Esophagus (tissue), 2 donors: ENCODE results near the gene ASL. TPM values are rescaled to one million over a fixed set of nuclear protein-coding genes. Genes with fewer than 3 reads are reported as not detected.
"Not testable (repeated sequence)": the region's sequence is repeated elsewhere in the genome, so short reads cannot be mapped to it uniquely, and the experiment has no call there.

ENCODE experiments used
- H3K27ac ChIP-seq, 2 donors: one replicate each; pipeline ENCODE4 v1.5.1; 2013; ENCODE audit warnings: low read depth in 2 of 2, mild to moderate bottlenecking in 2 of 2, inconsistent platforms in 1 of 2, low read length in 1 of 2, moderate library complexity in 1 of 2
- H3K27me3 ChIP-seq, 2 donors: one replicate each; pipeline ENCODE4 v1.6.1; 2013; ENCODE audit warnings: low read length in 2 of 2, control low read depth in 1 of 2, mild to moderate bottlenecking in 1 of 2; ENCODE audit not compliant: insufficient read depth in 2 of 2, control insufficient read depth in 1 of 2
- H3K36me3 ChIP-seq, 2 donors: one replicate each; pipeline ENCODE4 v1.6.1; 2013; ENCODE audit warnings: low read length in 1 of 2; ENCODE audit not compliant: control insufficient read depth in 2 of 2, insufficient read depth in 2 of 2
- H3K4me1 ChIP-seq, 2 donors: one replicate each; pipeline ENCODE4 v1.6.1; 2013; ENCODE audit warnings: low read length in 1 of 2; ENCODE audit not compliant: control insufficient read depth in 2 of 2, insufficient read depth in 2 of 2
- H3K4me3 ChIP-seq, 2 donors: one replicate each; pipeline ENCODE4 v1.5.1; 2013; ENCODE audit warnings: low read length in 2 of 2, mild to moderate bottlenecking in 2 of 2, low read depth in 1 of 2, moderate library complexity in 1 of 2
- H3K9me3 ChIP-seq, 2 donors: one replicate each; pipeline ENCODE4 v1.6.1; 2013; ENCODE audit warnings: mild to moderate bottlenecking in 2 of 2, low read depth in 1 of 2, low read length in 1 of 2, moderate library complexity in 1 of 2; ENCODE audit not compliant: control insufficient read depth in 2 of 2, insufficient read depth in 1 of 2
- WGBS, 2 donors: extraction: QIAGEN DNeasy Blood & Tissue Kit; methylation state at CpG; one replicate each; pipeline ENCODE4 v1.1.7; 2013; 5-methylcytosine and 5-hydroxymethylcytosine counted together
- polyA plus RNA-seq, 2 donors: library from polyadenylated mRNA; stranded (reverse); fragments of 200-250 nt; gene quantifications; one replicate each; pipeline ENCODE4 v1.2.3, GENCODE V29; 2013
- donor health status: healthy with polysubstance abuse.
- donor health status: Bipolar disorder and iron deficiency.

Gene ASL
- polyA plus RNA-seq, 2 donors, result 25.8 to 31.6 TPM

GRCh38 chr7:66099232-66099550 lies 23.6 kb downstream of the ASL start:
- Histone ChIP-seq H3K27ac (peak overlapping the region; percentile 85 to 97), H3K4me1 (no peaks in the 10 kb centered on the region), H3K4me3 (no peak overlapping the region), H3K36me3 (peaks cover 0 to 4% of the 10 kb centered on the region in 2 donors), H3K27me3 (no peaks in the 10 kb centered on the region), H3K9me3 (no peaks in the 10 kb centered on the region)
- no CpG with 5 or more reads among the region's 2 CpGs for WGBS, 2 donors

DNA sequence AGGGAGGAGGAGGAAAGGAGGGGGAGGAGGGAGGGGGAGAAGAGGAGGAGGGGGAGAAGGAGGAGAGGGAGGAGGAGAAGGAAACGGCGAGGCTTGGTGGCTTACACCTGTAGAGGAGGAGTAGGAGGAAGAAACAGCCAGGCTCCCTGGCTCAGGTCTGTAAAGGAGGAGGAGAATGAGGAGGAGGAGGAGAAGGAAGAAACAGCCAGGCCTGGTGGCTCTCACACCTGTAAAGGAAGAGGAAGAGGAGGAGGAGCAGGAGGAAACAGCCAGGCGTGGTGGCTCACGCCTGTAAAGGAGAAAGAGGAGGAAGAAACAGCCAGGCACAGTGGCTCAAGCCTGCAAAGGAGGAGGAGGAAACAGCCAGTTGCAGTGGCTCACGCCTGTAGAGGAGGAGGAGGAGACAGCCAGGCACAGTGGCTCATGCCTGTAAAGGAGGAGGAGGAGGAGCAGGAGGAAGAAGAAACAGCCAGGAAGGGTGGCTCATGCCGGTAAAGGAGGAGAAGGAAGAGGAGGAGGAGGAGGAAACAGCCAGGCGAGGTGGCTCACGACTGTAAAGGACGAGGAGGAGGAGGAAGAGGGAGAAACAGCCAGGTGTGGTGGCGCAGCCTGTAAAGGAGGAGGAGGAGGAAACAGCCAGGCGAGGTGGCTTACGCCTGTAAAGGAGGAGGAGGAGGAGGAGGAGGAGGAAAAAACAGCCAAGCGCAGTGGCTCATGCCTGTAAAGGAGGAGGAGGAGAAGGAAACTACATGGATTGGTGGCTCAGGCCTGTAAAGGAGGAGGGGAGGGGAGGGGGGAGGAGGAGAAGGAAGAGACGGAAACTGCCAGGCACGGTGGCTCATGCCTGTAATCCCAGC lies 24.2 kb downstream of the ASL start:
- no peaks in the 10 kb centered on the region for H3K27me3 ChIP-seq
- H3K27ac ChIP-seq, result peak overlapping the region; percentile 85 to 97
- WGBS, 2 donors, result 2% methylated on average over 15 of the region's 15 CpGs
- H3K4me1 ChIP-seq, result no peaks in the 10 kb centered on the region
- peaks cover 0 to 3% of the 10 kb centered on the region in 2 donors for H3K36me3 ChIP-seq
- H3K4me3 ChIP-seq, result peak overlapping the region; percentile 41 to 44
- H3K9me3 ChIP-seq, result no peaks in the 10 kb centered on the region

GRCh38 chr7:66100408-66101050 lies 24.9 kb downstream of the ASL start:
- Histone ChIP-seq H3K4me3 (peak overlapping the region; percentile 41 to 44), H3K27me3 (no peaks in the 10 kb centered on the region), H3K9me3 (no peaks in the 10 kb centered on the region), H3K36me3 (no peaks in the 10 kb centered on the region), H3K4me1 (no peaks in the 10 kb centered on the region), H3K27ac (peak overlapping the region; percentile 85 to 97)
- WGBS, 2 donors, result 44 to 54% methylated on average over 12 of the region's 12 CpGs

DNA sequence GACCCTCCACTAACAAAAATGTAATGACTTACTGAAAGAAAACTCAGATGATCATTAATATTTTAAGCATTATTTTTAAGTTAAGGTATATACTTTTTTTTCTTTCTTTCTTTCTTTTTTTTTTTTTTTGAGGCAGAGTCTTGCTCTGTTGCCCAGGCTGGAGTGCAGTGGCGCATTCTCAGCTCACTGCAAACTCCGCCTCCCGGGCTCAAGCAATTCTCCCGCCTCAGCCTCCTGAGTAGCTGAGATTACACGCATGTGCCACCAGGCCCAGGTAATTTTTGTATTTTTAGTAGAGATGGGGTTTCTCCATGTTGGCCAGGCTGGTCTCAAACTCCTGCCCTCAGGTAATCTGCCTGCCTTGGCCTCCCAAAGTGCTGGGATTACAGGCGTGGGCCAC lies 26.5 kb downstream of the ASL start:
- H3K27me3 ChIP-seq, H3K4me1 ChIP-seq, H3K4me3 ChIP-seq, H3K36me3 ChIP-seq, H3K27ac ChIP-seq, H3K9me3 ChIP-seq: not testable (repeated sequence)
- 95 to 98% methylated on average over 6 of the region's 6 CpGs for WGBS, 2 donors

DNA sequence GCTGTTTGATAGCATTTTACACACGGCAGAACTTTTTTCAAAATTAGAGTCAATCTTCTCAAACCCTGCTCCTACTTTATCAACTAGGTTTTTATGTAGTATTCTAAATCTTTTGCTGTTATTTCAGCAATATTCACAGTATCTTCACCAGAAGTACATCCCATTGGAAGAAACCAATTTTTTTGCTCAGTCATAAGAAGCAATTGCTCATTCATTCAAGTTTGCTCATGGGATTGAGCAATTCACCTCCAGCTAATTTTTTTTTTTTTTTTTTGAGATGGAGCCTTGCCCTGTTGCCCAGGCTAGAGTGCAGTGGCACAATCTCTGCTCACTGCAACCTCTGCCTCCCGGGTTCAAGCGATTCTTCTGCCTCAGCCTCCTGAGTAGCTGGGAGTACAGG lies 28.4 kb downstream of the ASL start:
- not testable (repeated sequence) for H3K4me3 ChIP-seq, H3K4me1 ChIP-seq, H3K36me3 ChIP-seq, H3K9me3 ChIP-seq, H3K27ac ChIP-seq, H3K27me3 ChIP-seq
- WGBS, 2 donors, result 95 to 96% methylated on average over 3 of the region's 3 CpGs

- Histone ChIP-seq H3K36me3 (no peaks in the 10 kb centered on the region), H3K4me1 (no peaks in the 10 kb centered on the region), H3K4me3 (no peak overlapping the region), H3K9me3 (no peaks in the 10 kb centered on the region), H3K27ac (no peak overlapping the region), H3K27me3 (no peaks in the 10 kb centered on the region)
- WGBS, 2 donors, result 94 to 97% methylated on average over 5 of the region's 5 CpGs
Measured at GRCh38 chr7:66105263-66105748, 29.7 kb downstream of the ASL start.

DNA sequence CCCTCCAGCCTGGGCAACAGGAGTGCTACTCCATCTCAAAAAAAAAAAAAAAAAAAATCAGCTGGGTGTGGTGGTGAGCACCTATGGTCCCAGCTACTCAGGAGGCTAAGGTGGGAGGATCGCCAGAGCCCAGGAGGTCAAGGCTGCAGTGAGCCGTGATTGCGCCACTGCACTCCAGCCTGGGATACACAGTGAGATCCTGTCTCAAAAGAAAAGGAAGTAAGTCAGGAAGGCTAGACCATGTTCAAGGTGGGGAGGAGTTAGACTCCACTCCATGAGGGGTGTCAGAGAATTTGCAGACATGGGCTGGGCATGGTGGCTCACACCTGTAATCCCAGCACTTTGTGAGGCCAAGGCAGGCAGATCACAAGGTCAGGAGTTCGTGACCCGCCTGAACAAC lies 32.8 kb downstream of the ASL start:
- H3K27me3 ChIP-seq, result not testable (repeated sequence)
- WGBS, 2 donors, result 84 to 87% methylated on average over 5 of the region's 5 CpGs

GRCh38 chr7:66110856-66111255 lies 35.2 kb downstream of the ASL start:
- WGBS, 2 donors, result 52 to 63% methylated on average over 9 of the region's 9 CpGs
- no peaks in the 10 kb centered on the region for H3K36me3 ChIP-seq
- H3K27me3 ChIP-seq, result no peaks in the 10 kb centered on the region
- H3K4me1 ChIP-seq, result peaks cover 0 to 2% of the 10 kb centered on the region in 2 donors
- no peak overlapping the region for H3K27ac ChIP-seq
- no peaks in the 10 kb centered on the region for H3K9me3 ChIP-seq
- H3K4me3 ChIP-seq, result no peak overlapping the region

More for the DNA sequence above, 32.8 kb downstream of the ASL start:
- H3K9me3 ChIP-seq, H3K4me1 ChIP-seq, H3K4me3 ChIP-seq, H3K36me3 ChIP-seq, H3K27ac ChIP-seq: not testable (repeated sequence)

- Histone ChIP-seq H3K27ac (peak within 1 kb of the TSS; percentile 97 to 98), H3K36me3 (peaks cover 0 to 4% of the 10 kb centered on the region in 2 donors), H3K27me3 (no peaks in the 10 kb centered on the region), H3K4me1 (peaks cover 2 to 14% of the 10 kb centered on the region in 2 donors), H3K4me3 (peak within 1 kb of the TSS; percentile 88 to 94), H3K9me3 (no peaks in the 10 kb centered on the region)
- WGBS, 2 donors, result 0% methylated on average over 67 of the region's 67 CpGs
Measured at GRCh38 chr7:66114743-66115649, 39.4 kb downstream of the ASL start, which contains the start of gene CRCP. CRCP (plus strand) TSS chr7:66114847; CDS start chr7:66114963, 116 bp downstream.
